K562 (cell line): ENCODE results near the gene HIF1AN. TPM values are rescaled to one million over a fixed set of nuclear protein-coding genes. Genes with fewer than 3 reads are reported as not detected.

ENCODE experiments used
- ATAC-seq: fragments of 200-7000 bp; cut with Tn5 transposase; 3 replicates; pipeline ENCODE4 v1.9.1; 2020; ENCODE audit warnings: moderate library complexity
- BruUV-seq: library from RNA; stranded (reverse); fragments of 400-500 nt; replicated peaks from 2 replicates; lab custom pipeline; 2021; lab: Mats Ljungman, UMichigan
- CTCF ChIA-PET: fragments of 300-600 bp; formaldehyde crosslinking; extraction: SDS; loops from one replicate; lab custom pipeline; 2021; ENCODE audit warnings: low intra/inter-chr PET ratio; lab: Yijun Ruan, JAX
- POLR2A ChIA-PET: fragments of 300-600, 350-650 bp; sonication (Branson Sonifier 250); formaldehyde crosslinking; extraction: SDS; loops from one replicate; lab custom pipeline; 2021; ENCODE audit warnings: antibody characterized with exemption, inconsistent platforms; lab: Yijun Ruan, JAX
- DNase-seq, 4 experiments: peaks; one replicate each; pipeline versions ENCODE4 v3.0.0 to v3.0.0-alpha.2; 2011 to 2018; ENCODE audit warnings: low spot score in 3 of 4, mixed read lengths in 3 of 4; ENCODE audit errors: extremely low read depth in 1 of 4
- FAIRE-seq: peaks from 2 replicates; lab custom pipeline; 2011; peaks lifted over from hg19 to GRCh38; lab: Jason Lieb, UNC
- H2AFZ ChIP-seq: 2 replicates; pipeline ENCODE4 v1.6.0; 2011; ENCODE audit warnings: low read depth, low read length, control low read depth, inconsistent platforms
- H3K27ac ChIP-seq: fragments of 200-600 bp; 3 replicates; pipeline ENCODE4 v1.8.0; 2011; ENCODE audit warnings: low read depth, mild to moderate bottlenecking, control low read depth, inconsistent platforms, low read length, moderate library complexity, mixed read lengths; ENCODE audit errors: extremely low read depth
- H3K27me3 ChIP-seq, 2 experiments: fragments of 300-600 bp in 1 of 2; 2 replicates in 1 of 2; 3 replicates in 1 of 2; pipeline versions ENCODE4 v1.6.0 to v1.8.0; 2011; ENCODE audit warnings: inconsistent platforms in 2 of 2, low read length in 2 of 2, mild to moderate bottlenecking in 1 of 2, mixed read lengths in 1 of 2, moderate library complexity in 1 of 2; ENCODE audit not compliant: control insufficient read depth in 2 of 2, insufficient read depth in 2 of 2
- H3K36me3 ChIP-seq: fragments of 300-600 bp; 3 replicates; pipeline ENCODE4 v1.8.0; 2011; ENCODE audit warnings: mild to moderate bottlenecking, low read length, inconsistent platforms; ENCODE audit not compliant: control insufficient read depth, insufficient read depth
- H3K4me1 ChIP-seq, 2 experiments: fragments of 200-600 bp in 1 of 2; replicated peaks in 1 of 2; 2 replicates in 1 of 2; 3 replicates in 1 of 2; pipeline versions ENCODE4 v1.5.1 to v1.8.0; 2011; ENCODE audit warnings: inconsistent platforms in 2 of 2, low read length in 2 of 2, mild to moderate bottlenecking in 1 of 2, mixed read lengths in 1 of 2, moderate library complexity in 1 of 2; ENCODE audit not compliant: control insufficient read depth in 2 of 2, insufficient read depth in 2 of 2
- H3K4me2 ChIP-seq: 2 replicates; pipeline ENCODE4 v1.6.1; 2011; ENCODE audit warnings: low read length, control low read depth, inconsistent platforms, mixed read lengths; ENCODE audit not compliant: insufficient read depth
- H3K4me3 ChIP-seq: fragments of 200-600 bp; sonication (generic), shearing (Covaris generic); 2 replicates; pipeline ENCODE4 v1.5.1; 2016; ENCODE audit warnings: control low read depth, inconsistent platforms
- H3K79me2 ChIP-seq: fragments of 200-600 bp; 3 replicates; pipeline ENCODE4 v1.8.0; 2011; ENCODE audit warnings: low read length, inconsistent platforms; ENCODE audit not compliant: control insufficient read depth, insufficient read depth
- H3K9ac ChIP-seq, 2 experiments: 2 replicates each; pipeline versions ENCODE4 v1.6.0 to v1.6.1; 2011; ENCODE audit warnings: low read depth in 2 of 2, low read length in 2 of 2, control low read depth in 1 of 2, inconsistent platforms in 1 of 2, mild to moderate bottlenecking in 1 of 2, mixed read lengths in 1 of 2; ENCODE audit not compliant: insufficient read depth in 1 of 2
- H3K9me1 ChIP-seq: one replicate; pipeline ENCODE4 v1.6.0; 2011; ENCODE audit warnings: inconsistent platforms, mild to moderate bottlenecking, low read length, moderate library complexity; ENCODE audit not compliant: control insufficient read depth, insufficient read depth
- H3K9me3 ChIP-seq: replicated peaks from 2 replicates; pipeline ENCODE4 v1.5.1; 2011; ENCODE audit warnings: low read depth, low read length, inconsistent platforms; ENCODE audit not compliant: control insufficient read depth, insufficient read depth
- H4K20me1 ChIP-seq: replicated peaks from 2 replicates; pipeline ENCODE4 v1.6.1; 2011; ENCODE audit warnings: low read length, inconsistent platforms, mixed read lengths; ENCODE audit not compliant: control insufficient read depth, insufficient read depth
- CTCFL ChIP-seq: IDR thresholded peaks from 2 replicates; pipeline ENCODE4 v1.6.1; 2011; ENCODE audit warnings: borderline replicate concordance, low read depth, mild to moderate bottlenecking, moderate library complexity, low read length; ENCODE audit not compliant: insufficient read depth, poor library complexity, severe bottlenecking
- ETV1 ChIP-seq: fragments of 450-650 bp; conservative IDR thresholded peaks from 2 replicates; pipeline ENCODE4 v1.6.1; 2016; ENCODE audit warnings: missing genetic modification characterization, control low read depth, low read depth, missing compliant biosample characterization
- PRPF4 ChIP-seq: fragments of 200-400 bp; formaldehyde crosslinking; IDR thresholded peaks from one replicate; pipeline ENCODE4 v1.6.1; 2017; ENCODE audit warnings: low read length, low read depth, mild to moderate bottlenecking; ENCODE audit not compliant: insufficient read depth, poor library complexity, severe bottlenecking
- RBM17 ChIP-seq: fragments of 200-400 bp; formaldehyde crosslinking; IDR thresholded peaks from 2 replicates; pipeline ENCODE4 v1.6.1; 2017; ENCODE audit warnings: low read depth, mild to moderate bottlenecking, low read length, borderline replicate concordance
- SMC3 ChIP-seq: conservative IDR thresholded peaks from 2 replicates; pipeline ENCODE4 v1.6.1; 2011; ENCODE audit warnings: low read depth, low read length, improper control_type of control experiment; ENCODE audit not compliant: insufficient read depth
- SRSF1 ChIP-seq: fragments of 200-400 bp; formaldehyde crosslinking; IDR thresholded peaks from 2 replicates; pipeline ENCODE4 v1.6.1; 2017; ENCODE audit warnings: mild to moderate bottlenecking, low read depth, low read length, moderate library complexity
- TFAP4 ChIP-seq: sonication (generic); formaldehyde crosslinking; IDR thresholded peaks from 2 replicates; pipeline ENCODE4 v1.8.0; 2022; ENCODE audit warnings: missing genetic modification reagents, mild to moderate bottlenecking, moderate library complexity, borderline replicate concordance
- YY1 ChIP-seq, 3 experiments: IDR thresholded peaks; 2 replicates each; pipeline ENCODE4 v1.6.1; 2011; ENCODE audit warnings: low read length in 2 of 3, mild to moderate bottlenecking in 2 of 3, moderate library complexity in 2 of 3, borderline replicate concordance in 1 of 3, control low read depth in 1 of 3, low read depth in 1 of 3; ENCODE audit not compliant: insufficient read depth in 3 of 3, insufficient replicate concordance in 2 of 3, control insufficient read depth in 1 of 3, insufficient read length in 1 of 3; ENCODE audit errors: extremely low read depth in 1 of 3
- WGBS: fragments of 100-300 bp; shearing (Covaris generic); methylation state at CpG from one replicate; pipeline ENCODE4 v1.1.6; 2016; ENCODE audit warnings: low coverage, mixed read lengths; ENCODE audit not compliant: insufficient coverage; ENCODE audit errors: missing lambda C conversion rate; 5-methylcytosine and 5-hydroxymethylcytosine counted together
- in situ Hi-C: fragments of 300-500 bp; cut with MboI; formaldehyde crosslinking; loops from 4 replicates; pipeline ENCODE4 v1.15.0; 2018; ENCODE audit warnings: inconsistent platforms, mixed read lengths
- intact Hi-C: fragments of 100-400 bp; cut with micrococcal nuclease; formaldehyde crosslinking; loops from 2 replicates; pipeline ENCODE4 v1.14.2; 2022
- polyA plus RNA-seq, 8 experiments: library from polyadenylated mRNA; depleted of rRNA in 4 of 8; stranded (reverse) in 5 of 8; unstranded in 3 of 8; fragments of >200 nt; fragmentation: Nextera tagmentation in 2 of 8; fragmentation: Illumina TruSeq in 1 of 8; extraction: Ambion mirVana in 2 of 8; extraction: Trizol in 1 of 8; gene quantifications; 2 replicates each; pipeline versions ENCODE4 v1.2.1 to v1.2.3, GENCODE V29; 2011 to 2014; ENCODE audit warnings: inconsistent platforms in 1 of 8, missing spikeins in 1 of 8
- total RNA-seq, 7 experiments: library from RNA; depleted of rRNA in 6 of 7; stranded (reverse); fragments of >200 nt in 6 of 7; fragmentation: Illumina TruSeq in 2 of 7; extraction: Trizol in 2 of 7; gene quantifications; 2 replicates each; pipeline versions ENCODE4 v1.2.1 to v1.2.3, GENCODE V29; 2011 to 2021; ENCODE audit warnings: low replicate concordance in 1 of 7

The HIF1AN gene
- total and polyA plus RNA-seq, 9 of the 15 experiments (the other 6 are each of a cell fraction or from before 2014, with no cell fraction given): 1.2 to 16.8 (median 6.9) TPM

- TF ChIP-seq YY1 (IDR thresholded peaks at IDR 0.05; ENCODE audit: borderline replicate concordance in 1 of 3, control insufficient read depth in 1 of 3, extremely low read depth in 1 of 3, insufficient read depth in 3 of 3, insufficient read length in 1 of 3, insufficient replicate concordance in 2 of 3, low read depth in 1 of 3, low read length in 2 of 3) (no peak), RBM17 (no peak), ETV1 (no peak), SMC3 (no peak)
- in situ Hi-C loops (no loop called here), intact Hi-C loops (loop anchor here (5.0 kb wide), 1 partner anchor 362 kb away; no protein-coding TSS in a partner anchor)
- 79% methylated on average over 2 of the region's 3 CpGs for WGBS
- Histone ChIP-seq H3K9me1 (no peaks in the 10 kb centered on the region), H3K27ac (no peak overlapping the region), H3K4me3 (no peak overlapping the region), H3K9ac (no peak overlapping the region), H2AFZ (no peak overlapping the region), H3K9me3 (no peaks in the 10 kb centered on the region), H3K36me3 (no peaks in the 10 kb centered on the region), H3K4me2 (no peak overlapping the region), H3K79me2 (no peaks in the 10 kb centered on the region), H3K4me1 (peaks cover 3 to 5% of the 10 kb centered on the region in 2 experiments; a peak in 3 of 5 replicates), H4K20me1 (no peaks in the 10 kb centered on the region; the same call in 1 of the 2 replicates), H3K27me3 (no peaks in the 10 kb centered on the region)
- no peak for ATAC-seq
- ChIA-PET POLR2A (no interaction called here), CTCF (no interaction called here)
- no peak for FAIRE-seq
- no TSS peak for BruUV-seq
- no peak for DNase-seq
Measured at GRCh38 chr10:100515612-100516011, 20.1 kb upstream of the HIF1AN start.

- no peaks in the 10 kb centered on the region; the same call in 1 of the 2 replicates for H4K20me1 ChIP-seq
- no peak overlapping the region for H3K4me3 ChIP-seq
- no peaks in the 10 kb centered on the region for H3K27me3 ChIP-seq
- H3K9me3 ChIP-seq: no peaks in the 10 kb centered on the region
- H3K9me1 ChIP-seq: no peaks in the 10 kb centered on the region
- BruUV-seq: no TSS peak
- ATAC-seq (peak; percentile 86), DNase-seq (peak; percentile 28 to 38 (median 32)), FAIRE-seq (peak; percentile 79)
- no peak overlapping the region for H3K4me2 ChIP-seq
- 23% methylated on average over 2 of the region's 2 CpGs for WGBS
- ChIA-PET POLR2A (interaction anchor here (0.6 kb wide), 1 partner anchor 97 kb away, joined by 3 read pairs; no protein-coding TSS in a partner anchor), CTCF (interaction anchor here (1.0 kb wide), 1 partner anchor 83 kb away, joined by 6 read pairs; no protein-coding TSS in a partner anchor)
- intact Hi-C loops (loop anchor here (5.0 kb wide), 1 partner anchor 360 kb away; no protein-coding TSS in a partner anchor), in situ Hi-C loops (no loop called here)
- no peaks in the 10 kb centered on the region for H3K79me2 ChIP-seq
- H3K27ac ChIP-seq: no peak overlapping the region
- H2AFZ ChIP-seq: no peak overlapping the region
- no peak overlapping the region for H3K9ac ChIP-seq
- H3K36me3 ChIP-seq: no peaks in the 10 kb centered on the region
- peaks cover 3 to 5% of the 10 kb centered on the region in 2 experiments; a peak in 2 of 5 replicates for H3K4me1 ChIP-seq
- TF ChIP-seq SRSF1 (no peak), TFAP4 (CRISPR knock-in tag) (peak; percentile 70), PRPF4 (no peak), CTCFL (peak; percentile 71)
Measured at GRCh38 chr10:100516847-100517246, 18.9 kb upstream of the HIF1AN start.
